ENCODE results near the gene CXorf49. TPM values are rescaled to one million over a fixed set of nuclear protein-coding genes. Genes with fewer than 3 reads are reported as not detected.
"Not testable (repeated sequence)": the region's sequence is repeated elsewhere in the genome, so short reads cannot be mapped to it uniquely, and the experiment has no call there.

The CXorf49 gene
- not detected for total RNA-seq

DNA sequence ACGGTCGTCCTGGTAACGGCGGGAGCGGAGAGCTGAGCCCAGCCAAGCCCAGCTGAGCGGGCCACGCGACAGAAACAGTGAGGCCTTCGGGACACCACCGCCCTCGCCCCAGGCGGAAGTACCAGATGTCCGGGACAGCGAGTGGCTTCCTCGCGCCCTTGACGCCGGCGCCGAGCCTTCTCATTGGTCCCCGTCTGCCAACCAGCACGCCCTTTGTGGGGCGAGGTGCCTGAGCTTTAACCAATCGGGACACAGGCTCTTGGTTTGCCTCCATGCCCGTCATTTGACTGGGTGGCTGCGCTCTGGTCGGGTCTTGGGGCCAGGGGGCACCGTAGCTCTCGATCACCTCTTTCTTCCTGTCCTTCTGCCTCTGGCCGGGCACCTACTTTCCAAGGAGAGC lies at the start of gene CXorf49:
TSS of gene CXorf49 (minus strand) at position 101 of the 400 bp plus-strand sequence. CDS start 134 bp downstream, outside the sequence.
- DNase-seq (ENCODE audit: low spot score in 2 of 2); intact Hi-C loops (cut with DNase I; ENCODE audit: low total_unique reads); H3K4me1 ChIP-seq; H3K36me3 ChIP-seq; H3K9me3 ChIP-seq; H3K27ac ChIP-seq; H3K4me3 ChIP-seq; H3K27me3 ChIP-seq: not testable (repeated sequence)

DNA sequence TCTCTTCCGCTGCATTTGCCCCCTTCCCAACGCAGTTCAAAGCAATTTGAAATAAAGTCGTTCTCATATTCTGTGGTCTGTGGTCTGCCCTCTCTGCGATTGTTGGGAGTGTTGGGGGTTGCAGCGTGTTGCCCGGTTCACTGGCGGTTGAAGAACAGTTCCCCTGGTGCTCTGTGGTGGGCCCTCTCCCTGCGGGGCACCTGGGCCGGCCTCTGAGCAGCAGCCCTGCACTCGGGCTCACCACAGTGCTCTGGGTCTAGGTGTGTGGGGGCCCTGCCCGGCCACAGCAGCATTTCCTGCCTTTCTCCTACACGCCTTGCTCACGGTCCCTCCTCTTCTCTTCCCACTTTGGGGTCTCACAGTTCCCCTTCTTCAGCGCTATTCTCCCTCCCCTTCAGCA lies 49.0 kb upstream of the CXorf49 start:
- H3K27ac ChIP-seq; H3K36me3 ChIP-seq; H3K27me3 ChIP-seq; H3K4me1 ChIP-seq; DNase-seq (ENCODE audit: low spot score in 2 of 2); intact Hi-C loops (cut with DNase I; ENCODE audit: low total_unique reads); H3K4me3 ChIP-seq; H3K9me3 ChIP-seq: not testable (repeated sequence)

DNA sequence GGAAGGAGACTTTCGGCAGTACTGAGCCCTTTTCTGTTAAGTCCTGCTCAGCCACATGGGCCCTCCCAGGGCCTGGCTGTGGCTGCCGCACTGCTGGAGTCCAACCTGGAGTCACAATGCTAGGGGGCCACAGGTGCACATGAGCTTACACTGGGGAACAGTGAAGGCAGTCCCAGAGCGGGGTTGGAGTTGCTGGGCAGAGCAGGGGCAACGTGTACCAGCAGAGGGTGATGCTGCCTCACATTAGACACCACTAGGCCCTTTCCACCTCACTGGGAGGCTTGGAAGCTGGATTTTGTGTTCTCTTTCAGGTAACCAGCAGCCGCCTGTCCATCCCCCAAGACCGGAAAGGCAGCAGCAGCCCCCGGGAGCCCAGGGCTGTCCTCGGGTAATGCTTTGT lies 47.5 kb upstream of the CXorf49 start:
- H3K9me3 ChIP-seq; intact Hi-C loops (cut with DNase I; ENCODE audit: low total_unique reads); H3K4me1 ChIP-seq: not testable (repeated sequence)

DNA sequence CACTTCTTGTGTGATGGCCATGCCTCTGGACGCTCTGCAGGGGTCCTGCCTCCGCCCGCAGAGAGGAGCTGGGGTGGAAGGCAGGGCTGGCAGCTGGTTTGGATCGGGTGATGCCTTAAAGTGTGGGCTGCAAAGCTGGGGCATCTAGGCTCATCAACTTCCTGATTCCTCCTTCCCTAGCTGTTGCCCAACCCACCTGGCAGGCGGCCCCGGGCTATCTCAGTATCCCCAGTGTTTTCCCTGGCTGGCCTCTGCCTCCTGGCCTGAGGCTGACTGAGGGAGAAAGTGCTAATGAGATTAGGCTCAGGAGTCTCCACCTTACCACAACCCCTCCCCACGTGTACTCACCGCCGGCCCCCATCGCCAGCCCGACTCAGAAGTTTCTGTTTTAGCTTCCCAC lies 46.7 kb upstream of the CXorf49 start:
- DNase-seq (ENCODE audit: low spot score in 2 of 2); H3K36me3 ChIP-seq; H3K27ac ChIP-seq; H3K9me3 ChIP-seq; intact Hi-C loops (cut with DNase I; ENCODE audit: low total_unique reads); H3K4me3 ChIP-seq; H3K4me1 ChIP-seq; H3K27me3 ChIP-seq: not testable (repeated sequence)

More for the DNA sequence above, 47.5 kb upstream of the CXorf49 start:
- not testable (repeated sequence) for H3K4me3 ChIP-seq; DNase-seq (ENCODE audit: low spot score in 2 of 2); H3K27me3 ChIP-seq; H3K27ac ChIP-seq; H3K36me3 ChIP-seq

DNA sequence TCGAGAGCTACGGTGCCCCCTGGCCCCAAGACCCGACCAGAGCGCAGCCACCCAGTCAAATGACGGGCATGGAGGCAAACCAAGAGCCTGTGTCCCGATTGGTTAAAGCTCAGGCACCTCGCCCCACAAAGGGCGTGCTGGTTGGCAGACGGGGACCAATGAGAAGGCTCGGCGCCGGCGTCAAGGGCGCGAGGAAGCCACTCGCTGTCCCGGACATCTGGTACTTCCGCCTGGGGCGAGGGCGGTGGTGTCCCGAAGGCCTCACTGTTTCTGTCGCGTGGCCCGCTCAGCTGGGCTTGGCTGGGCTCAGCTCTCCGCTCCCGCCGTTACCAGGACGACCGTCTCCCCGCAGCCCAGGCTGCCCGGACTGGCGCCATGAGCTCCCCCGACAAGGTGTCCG lies 45.0 kb upstream of the CXorf49 start, which contains the start of gene CXorf49B:
TSS of gene CXorf49B (plus strand) at position 301 of the 400 bp plus-strand sequence. CDS start at position 376, 75 bp downstream.
- H3K27ac ChIP-seq; intact Hi-C loops (cut with DNase I; ENCODE audit: low total_unique reads); H3K27me3 ChIP-seq; DNase-seq (ENCODE audit: low spot score in 2 of 2); H3K4me3 ChIP-seq; H3K9me3 ChIP-seq; H3K4me1 ChIP-seq; H3K36me3 ChIP-seq: not testable (repeated sequence)

DNA sequence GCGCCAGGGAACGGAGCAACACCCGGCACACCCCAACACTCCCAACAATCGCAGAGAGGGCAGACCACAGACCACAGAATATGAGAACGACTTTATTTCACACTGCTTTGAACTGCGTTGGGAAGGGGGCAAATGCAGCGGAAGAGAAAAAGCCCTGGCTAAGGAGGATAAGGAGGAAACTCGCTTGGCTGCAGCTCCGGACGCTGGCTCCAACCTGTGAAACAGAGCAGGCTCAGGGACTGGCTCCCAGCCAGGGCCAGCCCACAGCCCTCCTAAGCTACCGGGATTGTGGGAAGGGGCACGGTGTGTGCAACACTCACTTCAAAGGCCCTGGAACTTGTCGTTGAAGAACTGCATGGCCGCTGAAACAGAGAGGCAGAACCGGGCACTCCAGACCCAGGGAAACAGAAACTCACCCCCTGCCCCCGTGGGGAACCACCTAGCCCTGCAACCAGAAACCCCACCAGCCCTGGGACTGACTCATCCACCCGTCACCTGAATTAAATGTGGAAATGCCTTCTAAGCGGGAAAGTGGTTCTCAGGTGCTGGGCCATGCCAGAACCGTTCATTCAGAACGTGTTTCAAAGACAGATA lies 42.7 kb upstream of the CXorf49 start:
- H3K36me3 ChIP-seq; intact Hi-C loops (cut with DNase I; ENCODE audit: low total_unique reads); DNase-seq (ENCODE audit: low spot score in 2 of 2); H3K4me3 ChIP-seq; H3K4me1 ChIP-seq; H3K27ac ChIP-seq; H3K27me3 ChIP-seq; H3K9me3 ChIP-seq: not testable (repeated sequence)

DNA sequence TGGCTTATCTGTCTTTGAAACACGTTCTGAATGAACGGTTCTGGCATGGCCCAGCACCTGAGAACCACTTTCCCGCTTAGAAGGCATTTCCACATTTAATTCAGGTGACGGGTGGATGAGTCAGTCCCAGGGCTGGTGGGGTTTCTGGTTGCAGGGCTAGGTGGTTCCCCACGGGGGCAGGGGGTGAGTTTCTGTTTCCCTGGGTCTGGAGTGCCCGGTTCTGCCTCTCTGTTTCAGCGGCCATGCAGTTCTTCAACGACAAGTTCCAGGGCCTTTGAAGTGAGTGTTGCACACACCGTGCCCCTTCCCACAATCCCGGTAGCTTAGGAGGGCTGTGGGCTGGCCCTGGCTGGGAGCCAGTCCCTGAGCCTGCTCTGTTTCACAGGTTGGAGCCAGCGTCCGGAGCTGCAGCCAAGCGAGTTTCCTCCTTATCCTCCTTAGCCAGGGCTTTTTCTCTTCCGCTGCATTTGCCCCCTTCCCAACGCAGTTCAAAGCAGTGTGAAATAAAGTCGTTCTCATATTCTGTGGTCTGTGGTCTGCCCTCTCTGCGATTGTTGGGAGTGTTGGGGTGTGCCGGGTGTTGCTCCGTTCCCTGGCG lies 2.3 kb upstream of the CXorf49 start:
- intact Hi-C loops (cut with DNase I; ENCODE audit: low total_unique reads); H3K9me3 ChIP-seq; H3K4me1 ChIP-seq; H3K4me3 ChIP-seq; H3K27me3 ChIP-seq; H3K27ac ChIP-seq; DNase-seq (ENCODE audit: low spot score in 2 of 2); H3K36me3 ChIP-seq: not testable (repeated sequence)

DNA sequence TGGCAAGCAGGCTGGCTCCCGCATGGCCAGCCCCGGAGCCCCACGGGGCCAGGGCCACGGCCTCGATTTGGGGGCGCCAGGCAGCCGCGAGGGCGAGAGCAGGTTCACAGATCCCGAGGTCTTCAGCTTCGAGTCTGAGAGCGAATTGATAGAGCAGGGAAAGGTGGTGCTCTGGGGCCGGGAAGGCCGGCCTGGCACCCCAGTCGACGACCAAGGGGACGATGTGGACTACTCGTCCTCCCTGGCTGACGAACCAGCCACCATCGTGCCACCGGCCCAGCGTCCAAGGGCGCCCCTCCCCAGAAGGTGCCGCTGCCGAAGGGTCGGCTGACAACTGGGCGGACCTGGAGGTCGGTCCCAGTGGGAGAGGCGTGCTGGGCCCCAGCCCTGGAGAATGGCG lies 1.1 kb upstream of the CXorf49 start:
- H3K27me3 ChIP-seq; H3K4me3 ChIP-seq; H3K9me3 ChIP-seq; H3K36me3 ChIP-seq; intact Hi-C loops (cut with DNase I; ENCODE audit: low total_unique reads); H3K27ac ChIP-seq; DNase-seq (ENCODE audit: low spot score in 2 of 2); H3K4me1 ChIP-seq: not testable (repeated sequence)

DNA sequence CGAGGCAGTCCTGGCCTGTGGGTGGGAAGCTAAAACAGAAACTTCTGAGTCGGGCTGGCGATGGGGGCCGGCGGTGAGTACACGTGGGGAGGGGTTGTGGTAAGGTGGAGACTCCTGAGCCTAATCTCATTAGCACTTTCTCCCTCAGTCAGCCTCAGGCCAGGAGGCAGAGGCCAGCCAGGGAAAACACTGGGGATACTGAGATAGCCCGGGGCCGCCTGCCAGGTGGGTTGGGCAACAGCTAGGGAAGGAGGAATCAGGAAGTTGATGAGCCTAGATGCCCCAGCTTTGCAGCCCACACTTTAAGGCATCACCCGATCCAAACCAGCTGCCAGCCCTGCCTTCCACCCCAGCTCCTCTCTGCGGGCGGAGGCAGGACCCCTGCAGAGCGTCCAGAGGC lies 1.8 kb downstream of the CXorf49 start:
- H3K27ac ChIP-seq; H3K4me3 ChIP-seq; H3K9me3 ChIP-seq; H3K4me1 ChIP-seq; H3K27me3 ChIP-seq; H3K36me3 ChIP-seq; intact Hi-C loops (cut with DNase I; ENCODE audit: low total_unique reads); DNase-seq (ENCODE audit: low spot score in 2 of 2): not testable (repeated sequence)

DNA sequence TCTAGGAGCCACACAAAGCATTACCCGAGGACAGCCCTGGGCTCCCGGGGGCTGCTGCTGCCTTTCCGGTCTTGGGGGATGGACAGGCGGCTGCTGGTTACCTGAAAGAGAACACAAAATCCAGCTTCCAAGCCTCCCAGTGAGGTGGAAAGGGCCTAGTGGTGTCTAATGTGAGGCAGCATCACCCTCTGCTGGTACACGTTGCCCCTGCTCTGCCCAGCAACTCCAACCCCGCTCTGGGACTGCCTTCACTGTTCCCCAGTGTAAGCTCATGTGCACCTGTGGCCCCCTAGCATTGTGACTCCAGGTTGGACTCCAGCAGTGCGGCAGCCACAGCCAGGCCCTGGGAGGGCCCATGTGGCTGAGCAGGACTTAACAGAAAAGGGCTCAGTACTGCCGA lies 2.5 kb downstream of the CXorf49 start:
- H3K36me3 ChIP-seq; H3K27ac ChIP-seq; H3K4me3 ChIP-seq; intact Hi-C loops (cut with DNase I; ENCODE audit: low total_unique reads); H3K9me3 ChIP-seq; H3K4me1 ChIP-seq; DNase-seq (ENCODE audit: low spot score in 2 of 2); H3K27me3 ChIP-seq: not testable (repeated sequence)

DNA sequence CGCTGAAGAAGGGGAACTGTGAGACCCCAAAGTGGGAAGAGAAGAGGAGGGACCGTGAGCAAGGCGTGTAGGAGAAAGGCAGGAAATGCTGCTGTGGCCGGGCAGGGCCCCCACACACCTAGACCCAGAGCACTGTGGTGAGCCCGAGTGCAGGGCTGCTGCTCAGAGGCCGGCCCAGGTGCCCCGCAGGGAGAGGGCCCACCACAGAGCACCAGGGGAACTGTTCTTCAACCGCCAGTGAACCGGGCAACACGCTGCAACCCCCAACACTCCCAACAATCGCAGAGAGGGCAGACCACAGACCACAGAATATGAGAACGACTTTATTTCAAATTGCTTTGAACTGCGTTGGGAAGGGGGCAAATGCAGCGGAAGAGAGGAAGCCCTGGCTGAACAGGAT lies 4.0 kb downstream of the CXorf49 start:
- H3K27ac ChIP-seq; H3K4me3 ChIP-seq; H3K27me3 ChIP-seq; H3K36me3 ChIP-seq; H3K9me3 ChIP-seq; intact Hi-C loops (cut with DNase I; ENCODE audit: low total_unique reads); H3K4me1 ChIP-seq; DNase-seq (ENCODE audit: low spot score in 2 of 2): not testable (repeated sequence)

DNA sequence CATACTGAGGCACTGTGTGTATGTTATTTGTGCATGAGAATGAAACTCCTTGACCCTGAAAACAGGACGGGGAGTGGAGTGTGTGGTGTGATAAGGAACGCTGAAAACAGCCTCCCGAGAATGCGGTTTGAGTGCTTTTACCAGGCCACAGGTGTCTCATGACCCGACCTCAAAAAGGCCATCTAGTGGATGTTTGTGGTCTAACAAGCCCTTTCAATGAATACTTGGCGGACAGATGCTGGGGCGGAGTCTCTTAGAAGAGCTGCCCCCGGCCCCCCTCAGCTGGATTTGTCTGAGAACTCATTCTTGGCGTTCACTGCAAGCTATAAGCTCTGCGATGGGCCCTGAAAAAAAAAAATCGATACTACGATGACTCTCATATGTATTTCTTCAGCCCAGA lies 15.2 kb downstream of the CXorf49 start:
- intact Hi-C loops (cut with DNase I; ENCODE audit: low total_unique reads); H3K27ac ChIP-seq; H3K4me3 ChIP-seq; H3K27me3 ChIP-seq; H3K9me3 ChIP-seq; H3K36me3 ChIP-seq; H3K4me1 ChIP-seq; DNase-seq (ENCODE audit: low spot score in 2 of 2): not testable (repeated sequence)

DNA sequence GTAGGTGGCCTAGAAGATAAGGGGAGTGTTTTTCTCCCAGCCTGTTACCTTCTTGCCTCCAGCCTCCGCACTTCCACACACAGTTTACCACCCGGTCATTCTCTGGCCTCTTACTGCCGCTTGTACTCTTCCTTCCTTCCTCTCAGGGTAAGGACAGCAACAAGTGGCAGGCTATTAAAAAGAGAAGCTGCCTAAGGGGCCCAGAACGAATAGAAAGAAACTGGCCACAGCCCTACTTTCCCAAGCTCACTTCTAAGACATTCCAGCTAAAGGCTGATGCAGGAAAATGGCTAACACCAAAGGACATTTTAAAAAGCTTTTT lies 19.1 kb downstream of the CXorf49 start:
- H3K27ac ChIP-seq; H3K36me3 ChIP-seq; H3K27me3 ChIP-seq; H3K4me1 ChIP-seq; DNase-seq (ENCODE audit: low spot score in 2 of 2); intact Hi-C loops (cut with DNase I; ENCODE audit: low total_unique reads); H3K9me3 ChIP-seq; H3K4me3 ChIP-seq: not testable (repeated sequence)

DNA sequence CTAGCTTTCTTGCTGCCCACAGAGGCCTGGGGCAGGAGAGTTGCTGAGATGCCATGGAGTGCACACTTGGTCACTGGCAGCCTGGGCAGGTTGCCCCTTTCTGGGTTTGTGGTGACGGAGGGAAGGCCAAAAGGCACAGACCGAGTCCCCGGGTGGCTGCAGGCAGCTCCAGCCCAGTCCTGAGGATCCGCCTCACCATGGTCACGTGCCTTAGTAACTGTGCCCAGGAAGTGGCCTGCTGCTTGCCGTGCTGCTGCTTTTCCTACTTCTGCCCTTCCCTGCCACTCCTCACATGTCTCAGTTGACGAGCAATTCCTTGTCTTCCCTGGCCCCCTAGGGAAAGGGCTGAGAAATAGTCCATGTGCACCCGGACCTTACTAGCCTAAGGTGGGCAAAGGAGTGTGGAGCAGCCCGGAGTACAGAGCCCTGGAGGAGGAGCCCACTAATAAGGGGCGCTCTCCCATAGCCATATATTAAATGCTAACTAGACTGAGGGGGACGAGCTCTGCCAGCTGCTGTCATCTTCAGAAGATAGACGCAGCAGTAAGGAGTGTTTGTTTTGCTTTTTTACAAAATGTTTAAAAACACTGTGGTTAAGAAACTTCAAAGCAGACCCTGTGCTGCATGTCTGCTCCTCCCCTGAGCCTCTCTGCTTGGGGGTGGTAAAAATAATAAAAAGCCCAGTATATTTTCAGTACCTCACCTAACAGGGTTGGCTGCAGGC lies 19.6 kb downstream of the CXorf49 start:
- H3K4me3 ChIP-seq; H3K36me3 ChIP-seq; H3K27ac ChIP-seq; DNase-seq (ENCODE audit: low spot score in 2 of 2); H3K4me1 ChIP-seq; H3K27me3 ChIP-seq; H3K9me3 ChIP-seq; intact Hi-C loops (cut with DNase I; ENCODE audit: low total_unique reads): not testable (repeated sequence)

All from breast epithelium (tissue), 4 donors.